ENCODE measurements around the gene KCNJ1.

DNA sequence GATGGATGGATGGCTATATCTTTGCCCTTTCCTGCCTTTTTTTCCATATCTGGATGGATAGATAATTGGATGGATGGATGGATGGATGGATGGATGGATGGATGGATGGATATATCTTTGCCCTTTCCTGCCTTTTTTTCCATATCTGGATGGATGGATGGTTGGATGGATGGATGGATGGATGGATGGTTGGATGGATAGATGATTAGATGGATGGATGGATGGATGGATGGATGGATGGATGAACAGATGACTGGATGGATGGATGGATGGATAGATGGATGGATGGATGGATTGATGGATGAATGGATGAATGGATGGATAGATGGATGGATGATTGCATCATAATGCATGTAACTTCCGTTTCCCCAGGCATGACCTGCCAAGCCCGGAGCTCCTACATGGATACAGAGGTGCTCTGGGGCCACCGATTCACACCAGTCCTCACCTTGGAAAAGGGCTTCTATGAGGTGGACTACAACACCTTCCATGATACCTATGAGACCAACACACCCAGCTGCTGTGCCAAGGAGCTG, 49.0 kb upstream of the KCNJ1 start:
- TF ChIP-seq POLR2A (IDR thresholded peaks at IDR 0.05; ENCODE audit: extremely low read depth, insufficient read length) (no peak), MYC (IDR thresholded peaks at IDR 0.05; ENCODE audit: low read depth, low read length) (no peak)
- TF ChIP-seq, protein P1, sequence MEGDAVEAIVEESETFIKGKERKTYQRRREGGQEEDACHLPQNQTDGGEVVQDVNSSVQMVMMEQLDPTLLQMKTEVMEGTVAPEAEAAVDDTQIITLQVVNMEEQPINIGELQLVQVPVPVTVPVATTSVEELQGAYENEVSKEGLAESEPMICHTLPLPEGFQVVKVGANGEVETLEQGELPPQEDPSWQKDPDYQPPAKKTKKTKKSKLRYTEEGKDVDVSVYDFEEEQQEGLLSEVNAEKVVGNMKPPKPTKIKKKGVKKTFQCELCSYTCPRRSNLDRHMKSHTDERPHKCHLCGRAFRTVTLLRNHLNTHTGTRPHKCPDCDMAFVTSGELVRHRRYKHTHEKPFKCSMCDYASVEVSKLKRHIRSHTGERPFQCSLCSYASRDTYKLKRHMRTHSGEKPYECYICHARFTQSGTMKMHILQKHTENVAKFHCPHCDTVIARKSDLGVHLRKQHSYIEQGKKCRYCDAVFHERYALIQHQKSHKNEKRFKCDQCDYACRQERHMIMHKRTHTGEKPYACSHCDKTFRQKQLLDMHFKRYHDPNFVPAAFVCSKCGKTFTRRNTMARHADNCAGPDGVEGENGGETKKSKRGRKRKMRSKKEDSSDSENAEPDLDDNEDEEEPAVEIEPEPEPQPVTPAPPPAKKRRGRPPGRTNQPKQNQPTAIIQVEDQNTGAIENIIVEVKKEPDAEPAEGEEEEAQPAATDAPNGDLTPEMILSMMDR (IDR thresholded peaks at IDR 0.05; ENCODE audit: low read depth, low read length), result no peak
- TF ChIP-seq, protein P2, sequence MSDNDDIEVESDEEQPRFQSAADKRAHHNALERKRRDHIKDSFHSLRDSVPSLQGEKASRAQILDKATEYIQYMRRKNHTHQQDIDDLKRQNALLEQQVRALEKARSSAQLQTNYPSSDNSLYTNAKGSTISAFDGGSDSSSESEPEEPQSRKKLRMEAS (IDR thresholded peaks at IDR 0.05; ENCODE audit: low read depth, low read length), result no peak
